Measurements from ENCODE around the gene TINAGL1.

The TINAGL1 gene

GRCh38 chr1:31621498-31621820 lies 45.1 kb downstream of the TINAGL1 start:
- no peak for DNase-seq (ENCODE audit: low read depth, low spot score)
- Histone ChIP-seq H3K27me3 (ENCODE audit: control insufficient read depth, insufficient read depth, low read length) (peaks cover 5% of the 10 kb centered on the region; the same call in 1 of the 2 replicates), H3K4me3 (ENCODE audit: low read length) (no peak overlapping the region)

GRCh38 chr1:31621847-31622730 lies 45.8 kb downstream of the TINAGL1 start:
- H3K4me1 ChIP-seq (ENCODE audit: control insufficient read depth, insufficient read depth, low read length): peaks cover 6% of the 10 kb centered on the region; the same call in 1 of the 2 replicates

More at GRCh38 chr1:31621498-31621820, 45.1 kb downstream of the TINAGL1 start:
- WGBS (ENCODE audit: insufficient coverage, insufficient read length): no CpG with 5 or more reads among the region's 5 CpGs
- H3K36me3 ChIP-seq (ENCODE audit: control insufficient read depth, insufficient read depth, low read length): no peaks in the 10 kb centered on the region
- H3K4me1 ChIP-seq (ENCODE audit: control insufficient read depth, insufficient read depth, low read length): peaks cover 4% of the 10 kb centered on the region; the same call in 1 of the 2 replicates
- H3K27ac ChIP-seq (ENCODE audit: low read length): no peak overlapping the region
- no peaks in the 10 kb centered on the region for H3K9me3 ChIP-seq (ENCODE audit: control insufficient read depth, insufficient read depth, low read length)

GRCh38 chr1:31623365-31623764 lies 47.0 kb downstream of the TINAGL1 start:
- Histone ChIP-seq H3K9me3 (ENCODE audit: control insufficient read depth, insufficient read depth, low read length) (no peaks in the 10 kb centered on the region), H3K27ac (ENCODE audit: low read length) (no peak overlapping the region), H3K4me1 (ENCODE audit: control insufficient read depth, insufficient read depth, low read length) (0 out of 2 replicates have a peak, but pooled peaks cover 2% of the 10 kb centered on the region), H3K4me3 (ENCODE audit: low read length) (no peak overlapping the region), H3K36me3 (ENCODE audit: control insufficient read depth, insufficient read depth, low read length) (peaks cover 4% of the 10 kb centered on the region; the same call in 1 of the 2 replicates), H3K27me3 (ENCODE audit: control insufficient read depth, insufficient read depth, low read length) (no peaks in the 10 kb centered on the region)
- WGBS (ENCODE audit: insufficient coverage, insufficient read length): no CpG with 5 or more reads among the region's 12 CpGs
- DNase-seq (ENCODE audit: low read depth, low spot score): no peak

More at GRCh38 chr1:31621847-31622730, 45.8 kb downstream of the TINAGL1 start:
- no CpG with 5 or more reads among the region's 15 CpGs for WGBS (ENCODE audit: insufficient coverage, insufficient read length)
- Histone ChIP-seq H3K27me3 (ENCODE audit: control insufficient read depth, insufficient read depth, low read length) (peaks cover 3% of the 10 kb centered on the region; the same call in 1 of the 2 replicates), H3K4me3 (ENCODE audit: low read length) (no peak overlapping the region), H3K27ac (ENCODE audit: low read length) (no peak overlapping the region), H3K36me3 (ENCODE audit: control insufficient read depth, insufficient read depth, low read length) (no peaks in the 10 kb centered on the region), H3K9me3 (ENCODE audit: control insufficient read depth, insufficient read depth, low read length) (no peaks in the 10 kb centered on the region)
- DNase-seq (ENCODE audit: low read depth, low spot score): no peak

GRCh38 chr1:31624309-31624708 lies 48.0 kb downstream of the TINAGL1 start:
- H3K27ac ChIP-seq (ENCODE audit: low read length): no peak overlapping the region
- H3K27me3 ChIP-seq (ENCODE audit: control insufficient read depth, insufficient read depth, low read length): no peaks in the 10 kb centered on the region
- no CpG with 5 or more reads among the region's 5 CpGs for WGBS (ENCODE audit: insufficient coverage, insufficient read length)
- H3K9me3 ChIP-seq (ENCODE audit: control insufficient read depth, insufficient read depth, low read length): no peaks in the 10 kb centered on the region
- H3K4me3 ChIP-seq (ENCODE audit: low read length): no peak overlapping the region
- H3K36me3 ChIP-seq (ENCODE audit: control insufficient read depth, insufficient read depth, low read length): peaks cover 5% of the 10 kb centered on the region; the same call in 1 of the 2 replicates
- 0 out of 2 replicates have a peak, but pooled peaks cover 2% of the 10 kb centered on the region for H3K4me1 ChIP-seq (ENCODE audit: control insufficient read depth, insufficient read depth, low read length)
- DNase-seq (ENCODE audit: low read depth, low spot score): no peak

- Histone ChIP-seq H3K9me3 (ENCODE audit: control insufficient read depth, insufficient read depth, low read length) (no peaks in the 10 kb centered on the region), H3K4me1 (ENCODE audit: control insufficient read depth, insufficient read depth, low read length) (0 out of 2 replicates have a peak, but pooled peaks cover 2% of the 10 kb centered on the region), H3K4me3 (ENCODE audit: low read length) (no peak overlapping the region), H3K36me3 (ENCODE audit: control insufficient read depth, insufficient read depth, low read length) (peaks cover 6% of the 10 kb centered on the region; the same call in 1 of the 2 replicates), H3K27me3 (ENCODE audit: control insufficient read depth, insufficient read depth, low read length) (no peaks in the 10 kb centered on the region), H3K27ac (ENCODE audit: low read length) (no peak overlapping the region)
- no CpG with 5 or more reads among the region's 16 CpGs for WGBS (ENCODE audit: insufficient coverage, insufficient read length)
- no peak for DNase-seq (ENCODE audit: low read depth, low spot score)
Measured at GRCh38 chr1:31624731-31625514, 48.6 kb downstream of the TINAGL1 start.

- Histone ChIP-seq H3K9me3 (ENCODE audit: control insufficient read depth, insufficient read depth, low read length) (no peaks in the 10 kb centered on the region), H3K4me3 (ENCODE audit: low read length) (no peak overlapping the region), H3K27ac (ENCODE audit: low read length) (no peak overlapping the region), H3K4me1 (ENCODE audit: control insufficient read depth, insufficient read depth, low read length) (0 out of 2 replicates have a peak, but pooled peaks cover 2% of the 10 kb centered on the region), H3K27me3 (ENCODE audit: control insufficient read depth, insufficient read depth, low read length) (no peaks in the 10 kb centered on the region), H3K36me3 (ENCODE audit: control insufficient read depth, insufficient read depth, low read length) (peaks cover 12% of the 10 kb centered on the region; the same call in 1 of the 2 replicates)
- DNase-seq (ENCODE audit: low read depth, low spot score): no peak
- WGBS (ENCODE audit: insufficient coverage, insufficient read length): no CpG with 5 or more reads among the region's 4 CpGs
Measured at GRCh38 chr1:31625561-31626222, 49.4 kb downstream of the TINAGL1 start.

- Histone ChIP-seq H3K36me3 (ENCODE audit: control insufficient read depth, insufficient read depth, low read length) (peaks cover 12% of the 10 kb centered on the region; the same call in 1 of the 2 replicates), H3K4me1 (ENCODE audit: control insufficient read depth, insufficient read depth, low read length) (0 out of 2 replicates have a peak, but pooled peaks cover 2% of the 10 kb centered on the region), H3K27ac (ENCODE audit: low read length) (no peak overlapping the region), H3K4me3 (ENCODE audit: low read length) (no peak overlapping the region), H3K9me3 (ENCODE audit: control insufficient read depth, insufficient read depth, low read length) (no peaks in the 10 kb centered on the region), H3K27me3 (ENCODE audit: control insufficient read depth, insufficient read depth, low read length) (no peaks in the 10 kb centered on the region)
- DNase-seq (ENCODE audit: low read depth, low spot score): no peak
- no CpG with 5 or more reads among the region's 23 CpGs for WGBS (ENCODE audit: insufficient coverage, insufficient read length)
Measured at GRCh38 chr1:31626223-31627207, 50.2 kb downstream of the TINAGL1 start.

- Histone ChIP-seq H3K4me1 (ENCODE audit: control insufficient read depth, insufficient read depth, low read length) (0 out of 2 replicates have a peak, but pooled peaks cover 2% of the 10 kb centered on the region), H3K27me3 (ENCODE audit: control insufficient read depth, insufficient read depth, low read length) (no peaks in the 10 kb centered on the region), H3K4me3 (ENCODE audit: low read length) (no peak overlapping the region), H3K36me3 (ENCODE audit: control insufficient read depth, insufficient read depth, low read length) (peaks cover 16% of the 10 kb centered on the region; the same call in 1 of the 2 replicates), H3K27ac (ENCODE audit: low read length) (no peak overlapping the region), H3K9me3 (ENCODE audit: control insufficient read depth, insufficient read depth, low read length) (no peaks in the 10 kb centered on the region)
- no CpG with 5 or more reads among the region's 13 CpGs for WGBS (ENCODE audit: insufficient coverage, insufficient read length)
- no peak for DNase-seq (ENCODE audit: low read depth, low spot score)
Measured at GRCh38 chr1:31627301-31627929, 51.1 kb downstream of the TINAGL1 start.

Data from iPS DF 6.9 (cell line).